Lower lobe of right lung (tissue), 2 donors: ENCODE results near the gene RHOBTB3. TPM values are rescaled to one million over a fixed set of nuclear protein-coding genes. Genes with fewer than 3 reads are reported as not detected.
"Not testable (repeated sequence)": the region's sequence is repeated elsewhere in the genome, so short reads cannot be mapped to it uniquely, and the experiment has no call there.

Experiments
- ATAC-seq, 2 donors: fragments of 200-7000 bp; cut with Tn5 transposase; one replicate each; pipeline ENCODE4 v1.9.1; 2020 to 2022; ENCODE audit warnings: mild to moderate bottlenecking in 2 of 2, moderate library complexity in 2 of 2
- DNase-seq: peaks from one replicate; pipeline ENCODE4 v3.0.0-alpha.2; 2020
- H3K27ac ChIP-seq: fragments of 200-600 bp; one replicate; pipeline ENCODE4 v1.8.0; 2022
- H3K27me3 ChIP-seq: fragments of 200-600 bp; one replicate; pipeline ENCODE4 v1.8.0; 2022; ENCODE audit warnings: low read depth
- H3K36me3 ChIP-seq: fragments of 200-600 bp; one replicate; pipeline ENCODE4 v1.8.0; 2022; ENCODE audit warnings: mild to moderate bottlenecking
- H3K4me1 ChIP-seq: fragments of 200-600 bp; one replicate; pipeline ENCODE4 v1.8.0; 2022
- H3K4me3 ChIP-seq: fragments of 200-600 bp; one replicate; pipeline ENCODE4 v1.8.0; 2022; ENCODE audit warnings: mild to moderate bottlenecking
- H3K9me3 ChIP-seq: fragments of 200-600 bp; one replicate; pipeline ENCODE4 v1.8.0; 2022
- CTCF ChIP-seq: fragments of 200-600 bp; IDR thresholded peaks from one replicate; pipeline ENCODE4 v1.8.0; 2022; ENCODE audit warnings: antibody characterized with exemption, mild to moderate bottlenecking
- intact Hi-C: fragments of 100-400 bp; cut with DNase I; formaldehyde crosslinking; loops from one replicate; pipeline ENCODE4 v1.11.0; 2022
- total RNA-seq: library from RNA; stranded (reverse); fragmentation: NEBNext Ultra II Directional; extraction: Animal tissue kit (Norgen Biotek cat#: 25700); gene quantifications from one replicate; pipeline ENCODE4 v1.2.1, GENCODE V29; 2021
- donor health status: DM: no; HTN: yes; CAD: no; lungs with severe emphysema.

RHOBTB3 gene
- total RNA-seq, 1 donor from 2014 or later = 51.7 TPM

- intact Hi-C loops = no loop called here
- DNase-seq (no peak), ATAC-seq (no peak)
- Histone ChIP-seq H3K4me1 (no peaks in the 10 kb centered on the region), H3K4me3 (no peak overlapping the region), H3K27me3 (no peaks in the 10 kb centered on the region), H3K9me3 (no peaks in the 10 kb centered on the region), H3K36me3 (no peaks in the 10 kb centered on the region), H3K27ac (no peak overlapping the region)
- no peak for TF ChIP-seq CTCF
These were observed 24.1 kb upstream of the RHOBTB3 start for GRCh38 chr5:95707055-95707454.

- H3K9me3 ChIP-seq, H3K27me3 ChIP-seq, DNase-seq, H3K36me3 ChIP-seq, H3K27ac ChIP-seq, ATAC-seq, intact Hi-C loops, H3K4me3 ChIP-seq, H3K4me1 ChIP-seq: not testable (repeated sequence)
These were observed 23.5 kb upstream of the RHOBTB3 start for GRCh38 chr5:95707534-95708188.

GRCh38 chr5:95708876-95709275 lies 22.3 kb upstream of the RHOBTB3 start:
- no peak for TF ChIP-seq CTCF

GRCh38 chr5:95709967-95710650 lies 21.0 kb upstream of the RHOBTB3 start:
- Histone ChIP-seq H3K4me3 (peak overlapping the region; percentile 3), H3K9me3 (no peaks in the 10 kb centered on the region), H3K36me3 (no peaks in the 10 kb centered on the region), H3K27me3 (no peaks in the 10 kb centered on the region), H3K4me1 (no peaks in the 10 kb centered on the region), H3K27ac (no peak overlapping the region)
- DNase-seq (no peak), ATAC-seq (no peak)
- intact Hi-C loops = no loop called here
- no peak for TF ChIP-seq CTCF

More at GRCh38 chr5:95708876-95709275, 22.3 kb upstream of the RHOBTB3 start:
- Histone ChIP-seq H3K9me3 (no peaks in the 10 kb centered on the region), H3K4me1 (no peaks in the 10 kb centered on the region), H3K4me3 (no peak overlapping the region), H3K36me3 (no peaks in the 10 kb centered on the region), H3K27ac (no peak overlapping the region), H3K27me3 (no peaks in the 10 kb centered on the region)
- DNase-seq (no peak), ATAC-seq (no peak)
- intact Hi-C loops = no loop called here

- ATAC-seq = peak in 1 of 2 donors; percentile 46
- DNase-seq, H3K9me3 ChIP-seq, H3K27me3 ChIP-seq, H3K27ac ChIP-seq, H3K36me3 ChIP-seq, intact Hi-C loops, H3K4me1 ChIP-seq: not testable (repeated sequence)
- peak overlapping the region; percentile 3 for H3K4me3 ChIP-seq
These were observed 20.3 kb upstream of the RHOBTB3 start for GRCh38 chr5:95710651-95711500.

GRCh38 chr5:95711501-95712346 lies 19.4 kb upstream of the RHOBTB3 start:
- intact Hi-C loops = no loop called here
- ATAC-seq (no peak), DNase-seq (no peak)
- TF ChIP-seq CTCF = no peak
- Histone ChIP-seq H3K36me3 (no peaks in the 10 kb centered on the region), H3K27ac (no peak overlapping the region), H3K4me1 (no peaks in the 10 kb centered on the region), H3K27me3 (no peaks in the 10 kb centered on the region), H3K4me3 (no peak overlapping the region), H3K9me3 (no peaks in the 10 kb centered on the region)
